ENCODE results near the gene MLH3.

The MLH3 gene
- 26.9 to 75.3 (median 36.2) reads per million in 9 experiments for total RNA-seq

GRCh38 chr14:75050852-75051555, at the start of gene MLH3:
TSS of gene MLH3 (minus strand) at chr14:75051467. CDS start at chr14:75049655, 1,812 bp downstream.
- Mint-ChIP-seq H3K9me3 (no peaks in the 10 kb centered on the region), H3K27ac (peak within 1 kb of the TSS; percentile 96), H3K27me3 (no peaks in the 10 kb centered on the region), H3K4me1 (ENCODE audit: low read depth in 2 of 2) (peaks cover 21 to 27% of the 10 kb centered on the region in 2 donors), H3K4me3 (peak within 1 kb of the TSS; percentile 90 to 93), H3K36me3 (ENCODE audit: insufficient read depth) (peaks cover 22% of the 10 kb centered on the region)
- DNase-seq (peak; percentile 70 to 75 (median 74)), ATAC-seq (replicated peaks) (peak; percentile 88)

GRCh38 chr14:75098682-75099081, 47.4 kb upstream of the MLH3 start:
- peaks cover 62% of the 10 kb centered on the region for H3K36me3 Mint-ChIP-seq (ENCODE audit: insufficient read depth)
- H3K4me3 Mint-ChIP-seq: no peak overlapping the region

GRCh38 chr14:75098212-75098611, 46.9 kb upstream of the MLH3 start:
- H3K4me1 Mint-ChIP-seq (ENCODE audit: low read depth in 2 of 2): peaks cover 7 to 14% of the 10 kb centered on the region in 2 donors
- H3K27ac Mint-ChIP-seq: peak overlapping the region in 1 of 2 donors; percentile 3
- ATAC-seq (replicated peaks) (no peak), DNase-seq (no peak)
- no peaks in the 10 kb centered on the region for H3K9me3 Mint-ChIP-seq
- H3K4me3 Mint-ChIP-seq: no peak overlapping the region
- H3K36me3 Mint-ChIP-seq (ENCODE audit: insufficient read depth): peaks cover 66% of the 10 kb centered on the region
- H3K27me3 Mint-ChIP-seq: no peaks in the 10 kb centered on the region

More at GRCh38 chr14:75098682-75099081, 47.4 kb upstream of the MLH3 start:
- ATAC-seq (replicated peaks) (no peak), DNase-seq (no peak)
- H3K9me3 Mint-ChIP-seq: no peaks in the 10 kb centered on the region
- no peaks in the 10 kb centered on the region for H3K27me3 Mint-ChIP-seq
- H3K27ac Mint-ChIP-seq: no peak overlapping the region
- peaks cover 7 to 14% of the 10 kb centered on the region in 2 donors for H3K4me1 Mint-ChIP-seq (ENCODE audit: low read depth in 2 of 2)

GRCh38 chr14:75096959-75097358, 45.7 kb upstream of the MLH3 start:
- ATAC-seq (replicated peaks) (no peak), DNase-seq (no peak)
- Mint-ChIP-seq H3K9me3 (no peaks in the 10 kb centered on the region), H3K27me3 (no peaks in the 10 kb centered on the region), H3K36me3 (ENCODE audit: insufficient read depth) (peaks cover 74% of the 10 kb centered on the region), H3K27ac (no peak overlapping the region), H3K4me1 (ENCODE audit: low read depth in 2 of 2) (peaks cover 7 to 14% of the 10 kb centered on the region in 2 donors), H3K4me3 (no peak overlapping the region)

GRCh38 chr14:75095690-75096089, 44.4 kb upstream of the MLH3 start:
- H3K4me3 Mint-ChIP-seq: no peak overlapping the region
- peaks cover 7 to 14% of the 10 kb centered on the region in 2 donors for H3K4me1 Mint-ChIP-seq (ENCODE audit: low read depth in 2 of 2)
- no peaks in the 10 kb centered on the region for H3K9me3 Mint-ChIP-seq
- no peak for ATAC-seq (replicated peaks)
- peaks cover 83% of the 10 kb centered on the region for H3K36me3 Mint-ChIP-seq (ENCODE audit: insufficient read depth)
- H3K27ac Mint-ChIP-seq: no peak overlapping the region
- DNase-seq: no peak
- no peaks in the 10 kb centered on the region for H3K27me3 Mint-ChIP-seq

- H3K4me3 Mint-ChIP-seq: no peak overlapping the region
- H3K27me3 Mint-ChIP-seq: no peaks in the 10 kb centered on the region
- H3K9me3 Mint-ChIP-seq: no peaks in the 10 kb centered on the region
- peaks cover 7 to 14% of the 10 kb centered on the region in 2 donors for H3K4me1 Mint-ChIP-seq (ENCODE audit: low read depth in 2 of 2)
- no peak overlapping the region for H3K27ac Mint-ChIP-seq
- H3K36me3 Mint-ChIP-seq (ENCODE audit: insufficient read depth): peaks cover 83% of the 10 kb centered on the region
- DNase-seq: no peak
- ATAC-seq (replicated peaks): no peak
Measured at GRCh38 chr14:75094896-75095295, 43.6 kb upstream of the MLH3 start.

- H3K27ac Mint-ChIP-seq: no peak overlapping the region
- ATAC-seq (replicated peaks) (no peak), DNase-seq (no peak)
- peaks cover 0 to 5% of the 10 kb centered on the region in 2 donors for H3K4me1 Mint-ChIP-seq (ENCODE audit: low read depth in 2 of 2)
- H3K9me3 Mint-ChIP-seq: no peaks in the 10 kb centered on the region
- no peaks in the 10 kb centered on the region for H3K27me3 Mint-ChIP-seq
- H3K36me3 Mint-ChIP-seq (ENCODE audit: insufficient read depth): peaks cover 81% of the 10 kb centered on the region
- no peak overlapping the region for H3K4me3 Mint-ChIP-seq
Measured at GRCh38 chr14:75092698-75093097, 41.4 kb upstream of the MLH3 start.

- ATAC-seq (replicated peaks): no peak
- H3K27ac Mint-ChIP-seq: peak overlapping the region in 1 of 2 donors; percentile 5
Measured at GRCh38 chr14:75091251-75091650, 40.0 kb upstream of the MLH3 start.

GRCh38 chr14:75090353-75090752, 39.1 kb upstream of the MLH3 start:
- Mint-ChIP-seq H3K36me3 (ENCODE audit: insufficient read depth) (peaks cover 85% of the 10 kb centered on the region), H3K9me3 (no peaks in the 10 kb centered on the region), H3K4me3 (no peak overlapping the region), H3K4me1 (ENCODE audit: low read depth in 2 of 2) (no peaks in the 10 kb centered on the region), H3K27me3 (no peaks in the 10 kb centered on the region), H3K27ac (peak overlapping the region in 1 of 2 donors; percentile 55)
- ATAC-seq (replicated peaks) (no peak), DNase-seq (no peak)

More at GRCh38 chr14:75091251-75091650, 40.0 kb upstream of the MLH3 start:
- DNase-seq: no peak
- H3K4me3 Mint-ChIP-seq: no peak overlapping the region
- H3K9me3 Mint-ChIP-seq: no peaks in the 10 kb centered on the region
- peaks cover 84% of the 10 kb centered on the region for H3K36me3 Mint-ChIP-seq (ENCODE audit: insufficient read depth)
- no peaks in the 10 kb centered on the region for H3K4me1 Mint-ChIP-seq (ENCODE audit: low read depth in 2 of 2)
- H3K27me3 Mint-ChIP-seq: no peaks in the 10 kb centered on the region

- H3K4me1 Mint-ChIP-seq (ENCODE audit: low read depth in 2 of 2): no peaks in the 10 kb centered on the region
- H3K27ac Mint-ChIP-seq: peak overlapping the region in 1 of 2 donors; percentile 35
Measured at GRCh38 chr14:75088566-75089373, 37.5 kb upstream of the MLH3 start.

GRCh38 chr14:75088153-75088552, 36.9 kb upstream of the MLH3 start:
- Mint-ChIP-seq H3K4me1 (ENCODE audit: low read depth in 2 of 2) (no peaks in the 10 kb centered on the region), H3K36me3 (ENCODE audit: insufficient read depth) (peaks cover 81% of the 10 kb centered on the region), H3K27ac (no peak overlapping the region), H3K4me3 (no peak overlapping the region), H3K27me3 (no peaks in the 10 kb centered on the region), H3K9me3 (no peaks in the 10 kb centered on the region)
- ATAC-seq (replicated peaks) (no peak), DNase-seq (no peak)

More at GRCh38 chr14:75088566-75089373, 37.5 kb upstream of the MLH3 start:
- DNase-seq (peak; percentile 44 to 47 (median 45)), ATAC-seq (replicated peaks) (peak; percentile 64)
- peaks cover 85% of the 10 kb centered on the region for H3K36me3 Mint-ChIP-seq (ENCODE audit: insufficient read depth)
- H3K4me3 Mint-ChIP-seq: no peak overlapping the region
- no peaks in the 10 kb centered on the region for H3K9me3 Mint-ChIP-seq
- H3K27me3 Mint-ChIP-seq: no peaks in the 10 kb centered on the region

GRCh38 chr14:75084513-75084912, 33.2 kb upstream of the MLH3 start:
- Mint-ChIP-seq H3K27ac (no peak overlapping the region), H3K9me3 (no peaks in the 10 kb centered on the region), H3K4me3 (no peak overlapping the region), H3K27me3 (no peaks in the 10 kb centered on the region), H3K4me1 (ENCODE audit: low read depth in 2 of 2) (no peaks in the 10 kb centered on the region), H3K36me3 (ENCODE audit: insufficient read depth) (peaks cover 50% of the 10 kb centered on the region)
- no peak for ATAC-seq (replicated peaks)
- no peak for DNase-seq

GRCh38 chr14:75083271-75083670, 32.0 kb upstream of the MLH3 start:
- peaks cover 46% of the 10 kb centered on the region for H3K36me3 Mint-ChIP-seq (ENCODE audit: insufficient read depth)
- H3K27ac Mint-ChIP-seq: no peak overlapping the region
- H3K4me3 Mint-ChIP-seq: no peak overlapping the region
- ATAC-seq (replicated peaks) (no peak), DNase-seq (no peak)
- H3K27me3 Mint-ChIP-seq: no peaks in the 10 kb centered on the region
- H3K9me3 Mint-ChIP-seq: no peaks in the 10 kb centered on the region
- no peaks in the 10 kb centered on the region for H3K4me1 Mint-ChIP-seq (ENCODE audit: low read depth in 2 of 2)
